ENCODE data around the gene F10. TPM values are rescaled to one million over a fixed set of nuclear protein-coding genes. Genes with fewer than 3 reads are reported as not detected.

Gene F10
- total RNA-seq, 3 donors from 2014 or later (not counting 1 experiment from before 2014, with no cell fraction given) = not detected

GRCh38 chr13:113119166-113119821, 3.3 kb upstream of the F10 start:
- ATAC-seq (no peak), DNase-seq (no peak)
- Mint-ChIP-seq H3K9me3 (no peaks in the 10 kb centered on the region), H3K36me3 (no peaks in the 10 kb centered on the region), H3K4me1 (no peaks in the 10 kb centered on the region), H3K27me3 (ENCODE audit: low read depth in 2 of 2) (no peaks in the 10 kb centered on the region), H3K4me3 (no peak overlapping the region), H3K27ac (no peak overlapping the region)
- Histone ChIP-seq H3K27ac (ENCODE audit: low read length) (no peak overlapping the region), H3K27me3 (ENCODE audit: control insufficient read depth, insufficient read depth, low read length) (no peaks in the 10 kb centered on the region), H3K9me3 (ENCODE audit: control insufficient read depth, insufficient read depth, low read length) (no peaks in the 10 kb centered on the region), H3K4me3 (ENCODE audit: low read length) (no peak overlapping the region), H3K4me1 (ENCODE audit: control insufficient read depth, insufficient read depth, low read length) (no peaks in the 10 kb centered on the region), H3K36me3 (ENCODE audit: control insufficient read depth, insufficient read depth, low read length) (no peaks in the 10 kb centered on the region)
- 90% methylated on average over 16 of the region's 16 CpGs for WGBS (ENCODE audit: insufficient coverage)
- no peak for TF ChIP-seq CTCF (IDR thresholded peaks at IDR 0.05)
- intact Hi-C loops (cut with micrococcal nuclease) = no loop called here

GRCh38 chr13:113119822-113120189, 2.8 kb upstream of the F10 start:
- Histone ChIP-seq H3K27me3 (ENCODE audit: control insufficient read depth, insufficient read depth, low read length) (no peaks in the 10 kb centered on the region), H3K36me3 (ENCODE audit: control insufficient read depth, insufficient read depth, low read length) (no peaks in the 10 kb centered on the region), H3K9me3 (ENCODE audit: control insufficient read depth, insufficient read depth, low read length) (no peaks in the 10 kb centered on the region), H3K4me1 (ENCODE audit: control insufficient read depth, insufficient read depth, low read length) (no peaks in the 10 kb centered on the region), H3K27ac (ENCODE audit: low read length) (no peak overlapping the region), H3K4me3 (ENCODE audit: low read length) (no peak overlapping the region)
- ATAC-seq = no peak
- Mint-ChIP-seq H3K9me3 (no peaks in the 10 kb centered on the region), H3K36me3 (no peaks in the 10 kb centered on the region), H3K4me3 (no peak overlapping the region), H3K27me3 (ENCODE audit: low read depth in 2 of 2) (no peaks in the 10 kb centered on the region), H3K27ac (no peak overlapping the region), H3K4me1 (no peaks in the 10 kb centered on the region)
- intact Hi-C loops (cut with micrococcal nuclease) = no loop called here
- TF ChIP-seq CTCF (IDR thresholded peaks at IDR 0.05) = no peak
- 90% methylated on average over 7 of the region's 7 CpGs for WGBS (ENCODE audit: insufficient coverage)
- DNase-seq = no peak

GRCh38 chr13:113120300-113121182, 2.1 kb upstream of the F10 start:
- intact Hi-C loops (cut with micrococcal nuclease) = no loop called here
- no peak overlapping the region for H3K27ac ChIP-seq (ENCODE audit: low read length)
- Mint-ChIP-seq H3K36me3 (no peaks in the 10 kb centered on the region), H3K4me3 (no peak overlapping the region), H3K4me1 (no peaks in the 10 kb centered on the region), H3K27me3 (ENCODE audit: low read depth in 2 of 2) (peaks cover 0 to under 1% of the 10 kb centered on the region in 2 donors), H3K27ac (no peak overlapping the region), H3K9me3 (no peaks in the 10 kb centered on the region)
- H3K4me3 ChIP-seq (ENCODE audit: low read length) = no peak overlapping the region
- H3K36me3 ChIP-seq (ENCODE audit: control insufficient read depth, insufficient read depth, low read length) = no peaks in the 10 kb centered on the region
- H3K4me1 ChIP-seq (ENCODE audit: control insufficient read depth, insufficient read depth, low read length) = no peaks in the 10 kb centered on the region
- no peaks in the 10 kb centered on the region for H3K27me3 ChIP-seq (ENCODE audit: control insufficient read depth, insufficient read depth, low read length)
- WGBS (ENCODE audit: insufficient coverage) = 84% methylated on average over 19 of the region's 19 CpGs
- no peaks in the 10 kb centered on the region for H3K9me3 ChIP-seq (ENCODE audit: control insufficient read depth, insufficient read depth, low read length)
- ATAC-seq (no peak), DNase-seq (peak in 1 of 2 donors; percentile 6)
- TF ChIP-seq CTCF (IDR thresholded peaks at IDR 0.05) = no peak
